Epithelial cell of umbilical artery (primary cell): ENCODE measurements around the gene DSEL. TPM values are rescaled to one million over a fixed set of nuclear protein-coding genes. Genes with fewer than 3 reads are reported as not detected.

Source experiments
- total RNA-seq: library from RNA; depleted of rRNA; stranded (reverse); fragments of >200 nt; gene quantifications from 2 replicates; pipeline ENCODE4 v1.2.3, GENCODE V29; 2014

DSEL gene
- 6.2 and 7.1 TPM in 2 replicates for total RNA-seq

GRCh38 chr18:67516539-67517443 is at the start of gene DSEL:
Gene DSEL (minus strand): TSS chr18:67516720. CDS start chr18:67514608, 2,112 bp downstream.

